HL-60 (cell line): ENCODE results near the gene SOX5.

Experiments used
- CTCF ChIP-seq: IDR thresholded peaks from one replicate; pipeline ENCODE4 v1.5.1; 2011; ENCODE audit warnings: low read length, control low read depth, inconsistent platforms; ENCODE audit not compliant: insufficient read depth
- GABPA ChIP-seq: IDR thresholded peaks from 2 replicates; pipeline ENCODE4 v1.6.1; 2012; ENCODE audit warnings: low read depth
- POLR2AphosphoS5 ChIP-seq: IDR thresholded peaks from 2 replicates; pipeline ENCODE4 v1.6.1; 2012; ENCODE audit warnings: low read depth
- SPI1 ChIP-seq: IDR thresholded peaks from 2 replicates; pipeline ENCODE4 v1.6.1; 2012; ENCODE audit warnings: low read depth, mild to moderate bottlenecking, borderline replicate concordance

GRCh38 chr12:23767834-23768233, 181.6 kb downstream of the SOX5 start:
- TF ChIP-seq CTCF (no peak), POLR2AphosphoS5 (no peak), SPI1 (no peak), GABPA (no peak)
